Subcutaneous adipose tissue (tissue), 4 donors: ENCODE results near the gene DES. TPM values are rescaled to one million over a fixed set of nuclear protein-coding genes. Genes with fewer than 3 reads are reported as not detected.

Experiments used
- total RNA-seq, 4 donors: library from RNA; depleted of rRNA; stranded (reverse); fragments of >200 nt; gene quantifications; one replicate each; pipeline ENCODE4 v1.1.0, GENCODE V29; 2016
- TF ChIP-seq, protein P1 (sequence below): fragments of 450-650 bp; IDR thresholded peaks from one replicate; pipeline ENCODE4 v1.5.1; 2016; ENCODE audit warnings: low read depth, mild to moderate bottlenecking, control low read depth, antibody characterized with exemption, moderate library complexity

DES gene
- 10 to 100 TPM in 2 of 4 donors, 1 to 10 TPM in 2; 3.1 to 28.8 (median 13.3) TPM for total RNA-seq

DNA sequence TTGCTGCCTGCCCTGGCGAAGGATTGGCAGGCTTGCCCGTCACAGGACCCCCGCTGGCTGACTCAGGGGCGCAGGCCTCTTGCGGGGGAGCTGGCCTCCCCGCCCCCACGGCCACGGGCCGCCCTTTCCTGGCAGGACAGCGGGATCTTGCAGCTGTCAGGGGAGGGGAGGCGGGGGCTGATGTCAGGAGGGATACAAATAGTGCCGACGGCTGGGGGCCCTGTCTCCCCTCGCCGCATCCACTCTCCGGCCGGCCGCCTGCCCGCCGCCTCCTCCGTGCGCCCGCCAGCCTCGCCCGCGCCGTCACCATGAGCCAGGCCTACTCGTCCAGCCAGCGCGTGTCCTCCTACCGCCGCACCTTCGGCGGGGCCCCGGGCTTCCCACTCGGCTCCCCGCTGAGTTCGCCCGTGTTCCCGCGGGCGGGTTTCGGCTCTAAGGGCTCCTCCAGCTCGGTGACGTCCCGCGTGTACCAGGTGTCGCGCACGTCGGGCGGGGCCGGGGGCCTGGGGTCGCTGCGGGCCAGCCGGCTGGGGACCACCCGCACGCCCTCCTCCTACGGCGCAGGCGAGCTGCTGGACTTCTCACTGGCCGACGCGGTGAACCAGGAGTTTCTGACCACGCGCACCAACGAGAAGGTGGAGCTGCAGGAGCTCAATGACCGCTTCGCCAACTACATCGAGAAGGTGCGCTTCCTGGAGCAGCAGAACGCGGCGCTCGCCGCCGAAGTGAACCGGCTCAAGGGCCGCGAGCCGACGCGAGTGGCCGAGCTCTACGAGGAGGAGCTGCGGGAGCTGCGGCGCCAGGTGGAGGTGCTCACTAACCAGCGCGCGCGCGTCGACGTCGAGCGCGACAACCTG, at the start of gene DES:
TSS of gene DES (plus strand) at position 223 of the 857 bp plus-strand sequence. CDS start at position 309, 86 bp downstream.
- TF ChIP-seq, protein P1, sequence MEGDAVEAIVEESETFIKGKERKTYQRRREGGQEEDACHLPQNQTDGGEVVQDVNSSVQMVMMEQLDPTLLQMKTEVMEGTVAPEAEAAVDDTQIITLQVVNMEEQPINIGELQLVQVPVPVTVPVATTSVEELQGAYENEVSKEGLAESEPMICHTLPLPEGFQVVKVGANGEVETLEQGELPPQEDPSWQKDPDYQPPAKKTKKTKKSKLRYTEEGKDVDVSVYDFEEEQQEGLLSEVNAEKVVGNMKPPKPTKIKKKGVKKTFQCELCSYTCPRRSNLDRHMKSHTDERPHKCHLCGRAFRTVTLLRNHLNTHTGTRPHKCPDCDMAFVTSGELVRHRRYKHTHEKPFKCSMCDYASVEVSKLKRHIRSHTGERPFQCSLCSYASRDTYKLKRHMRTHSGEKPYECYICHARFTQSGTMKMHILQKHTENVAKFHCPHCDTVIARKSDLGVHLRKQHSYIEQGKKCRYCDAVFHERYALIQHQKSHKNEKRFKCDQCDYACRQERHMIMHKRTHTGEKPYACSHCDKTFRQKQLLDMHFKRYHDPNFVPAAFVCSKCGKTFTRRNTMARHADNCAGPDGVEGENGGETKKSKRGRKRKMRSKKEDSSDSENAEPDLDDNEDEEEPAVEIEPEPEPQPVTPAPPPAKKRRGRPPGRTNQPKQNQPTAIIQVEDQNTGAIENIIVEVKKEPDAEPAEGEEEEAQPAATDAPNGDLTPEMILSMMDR = no peak

DNA sequence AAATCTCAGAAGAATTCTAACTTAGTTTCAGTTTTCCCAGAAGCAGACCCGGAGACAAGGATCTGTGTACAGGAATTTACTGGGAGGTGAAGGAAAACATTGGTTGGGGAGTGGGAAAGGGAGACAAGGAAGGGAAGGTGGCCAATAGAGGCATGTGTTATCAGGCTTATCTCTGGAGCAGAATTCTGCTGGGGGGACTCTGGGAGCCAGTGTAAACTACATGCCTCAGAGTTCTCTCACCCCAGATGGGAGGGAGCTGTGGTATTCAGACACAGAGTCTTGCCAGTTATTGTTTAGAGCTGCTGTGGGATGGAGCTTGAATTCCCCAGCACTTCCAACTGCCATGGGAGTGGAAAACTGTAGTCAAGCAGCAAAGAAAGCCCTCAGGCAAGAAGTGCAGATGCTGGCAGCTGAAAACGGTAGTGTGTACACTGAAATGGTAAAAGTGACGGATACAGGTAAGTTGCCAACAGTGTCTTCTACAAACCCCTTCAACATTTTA, 49.4 kb upstream of the DES start:
- TF ChIP-seq, protein P1 = no peak

DNA sequence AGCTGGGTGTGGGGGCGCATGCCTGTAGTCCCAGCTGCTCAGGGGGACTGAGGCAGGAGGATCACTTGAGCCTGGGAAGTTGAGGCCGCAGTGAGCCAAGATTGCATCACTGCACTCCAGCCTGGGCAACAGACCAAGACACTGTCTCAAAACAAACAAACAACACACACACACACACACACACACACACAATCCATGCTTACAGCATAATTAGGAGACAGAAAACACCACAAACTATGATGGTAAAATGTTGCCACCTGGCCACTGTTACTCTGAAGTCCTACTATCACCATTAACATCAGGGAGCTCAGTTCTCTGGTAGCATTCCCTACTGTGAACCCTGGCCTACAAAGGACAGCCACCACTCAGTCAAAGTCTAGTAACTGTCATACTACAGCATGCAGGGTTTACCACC, 48.7 kb upstream of the DES start:
- TF ChIP-seq, protein P1 = no peak

- TF ChIP-seq, protein P1 = no peak
Measured at GRCh38 chr2:219378163-219378851, 39.9 kb upstream of the DES start.

GRCh38 chr2:219380926-219381325, 37.3 kb upstream of the DES start:
- TF ChIP-seq, protein P1 = no peak

DNA sequence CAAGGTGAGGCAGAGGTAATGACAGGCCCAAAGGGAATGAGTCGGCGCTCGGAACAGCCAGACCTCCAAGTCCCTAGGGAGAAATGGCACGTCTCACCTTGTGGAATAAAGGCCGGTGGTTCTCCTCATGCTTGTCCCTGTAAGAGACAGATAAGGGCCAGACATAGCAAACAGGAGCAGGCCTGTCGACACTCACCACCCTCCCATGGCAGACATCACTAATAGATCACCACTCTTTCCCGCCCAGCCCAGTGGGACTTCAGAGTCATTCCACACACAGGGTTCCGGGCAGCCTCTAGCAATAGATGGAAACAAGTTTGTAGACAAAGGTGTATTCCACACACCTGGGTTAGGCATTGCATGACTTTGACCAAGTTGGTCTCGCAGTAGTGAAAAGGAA, 36.7 kb upstream of the DES start:
- TF ChIP-seq, protein P1 = no peak
